ENCODE results near the gene SLX9. TPM values are rescaled to one million over a fixed set of nuclear protein-coding genes. Genes with fewer than 3 reads are reported as not detected.
A peak's percentile ranks its signal among the peaks of the same experiment; 100 is the strongest.

Gene SLX9
- polyA plus RNA-seq, 1 donor (not counting 4 experiments of a cell fraction or from before 2014, with no cell fraction given): 21.8 TPM

- H3K27ac ChIP-seq (ENCODE audit: control insufficient read depth, insufficient read depth, low read length): no peak overlapping the region
- DNase-seq (ENCODE audit: low read depth, low spot score) (no peak), FAIRE-seq (no peak)
- no peaks in the 10 kb centered on the region for H3K79me2 ChIP-seq (ENCODE audit: control insufficient read depth, insufficient read depth, low read length)
- no peaks in the 10 kb centered on the region for H4K20me1 ChIP-seq (ENCODE audit: control insufficient read depth, extremely low read depth, insufficient read depth, low read length)
- H2AFZ ChIP-seq (ENCODE audit: control insufficient read depth, low read length): no peak overlapping the region
- no peak overlapping the region for H3K4me3 ChIP-seq (ENCODE audit: control insufficient read depth in 2 of 3, extremely low read depth in 1 of 3, insufficient read depth in 2 of 3, low read depth in 1 of 3, low read length in 3 of 3)
- no peak overlapping the region for H3K4me2 ChIP-seq (ENCODE audit: control insufficient read depth, extremely low read depth, insufficient read depth, low read depth, low read length)
- peaks cover 14% of the 10 kb centered on the region for H3K4me1 ChIP-seq (ENCODE audit: control insufficient read depth, extremely low read depth, insufficient read depth, low read length)
- H3K27me3 ChIP-seq (ENCODE audit: control insufficient read depth, extremely low read depth, insufficient read depth, low read length): no peaks in the 10 kb centered on the region
- TF ChIP-seq EZH2 (IDR thresholded peaks at IDR 0.05; ENCODE audit: low read length): peak; percentile 3
- no peak for TF ChIP-seq CTCF (optimal IDR thresholded peaks at IDR 0.05 in 1 of 3, IDR thresholded peaks at IDR 0.05 in 1 of 3, conservative IDR thresholded peaks at IDR 0.05 in 1 of 3; ENCODE audit: extremely low read depth in 1 of 3, insufficient read depth in 2 of 3, low read length in 3 of 3)
- no peaks in the 10 kb centered on the region for H3K9me1 ChIP-seq (ENCODE audit: control insufficient read depth, extremely low read depth, insufficient read depth, low read length)
- no peak overlapping the region for H3K9ac ChIP-seq (ENCODE audit: control insufficient read depth, extremely low read depth, insufficient read depth, low read length)
- dilution Hi-C loops (cut with MboI; ENCODE audit: extremely low pct_ligation_motif_present, low sequenced_read_pairs): no loop called here
- no peaks in the 10 kb centered on the region for H3K9me3 ChIP-seq (ENCODE audit: control insufficient read depth, low read depth, low read length)
- H3K36me3 ChIP-seq (ENCODE audit: control insufficient read depth in 2 of 2, extremely low read depth in 1 of 2, insufficient read depth in 2 of 2, low read length in 2 of 2): no peaks in the 10 kb centered on the region
Measured at GRCh38 chr21:44989943-44990780, 50.3 kb downstream of the SLX9 start.

GRCh38 chr21:44990921-44991320 is 51.1 kb downstream of the SLX9 start:
- H3K4me1 ChIP-seq (ENCODE audit: control insufficient read depth, extremely low read depth, insufficient read depth, low read length): peaks cover 15% of the 10 kb centered on the region
- H2AFZ ChIP-seq (ENCODE audit: control insufficient read depth, low read length): no peak overlapping the region
- H3K36me3 ChIP-seq (ENCODE audit: control insufficient read depth in 2 of 2, extremely low read depth in 1 of 2, insufficient read depth in 2 of 2, low read length in 2 of 2): no peaks in the 10 kb centered on the region
- DNase-seq (ENCODE audit: low read depth, low spot score) (no peak), FAIRE-seq (no peak)
- TF ChIP-seq EZH2 (IDR thresholded peaks at IDR 0.05; ENCODE audit: low read length): no peak
- TF ChIP-seq CTCF (optimal IDR thresholded peaks at IDR 0.05 in 1 of 3, IDR thresholded peaks at IDR 0.05 in 1 of 3, conservative IDR thresholded peaks at IDR 0.05 in 1 of 3; ENCODE audit: extremely low read depth in 1 of 3, insufficient read depth in 2 of 3, low read length in 3 of 3): no peak
- H4K20me1 ChIP-seq (ENCODE audit: control insufficient read depth, extremely low read depth, insufficient read depth, low read length): no peaks in the 10 kb centered on the region
- no peak overlapping the region for H3K9ac ChIP-seq (ENCODE audit: control insufficient read depth, extremely low read depth, insufficient read depth, low read length)
- no peak overlapping the region for H3K27ac ChIP-seq (ENCODE audit: control insufficient read depth, insufficient read depth, low read length)
- dilution Hi-C loops (cut with MboI; ENCODE audit: extremely low pct_ligation_motif_present, low sequenced_read_pairs): no loop called here
- no peaks in the 10 kb centered on the region for H3K27me3 ChIP-seq (ENCODE audit: control insufficient read depth, extremely low read depth, insufficient read depth, low read length)
- no peak overlapping the region for H3K4me2 ChIP-seq (ENCODE audit: control insufficient read depth, extremely low read depth, insufficient read depth, low read depth, low read length)
- no peaks in the 10 kb centered on the region for H3K9me1 ChIP-seq (ENCODE audit: control insufficient read depth, extremely low read depth, insufficient read depth, low read length)
- H3K9me3 ChIP-seq (ENCODE audit: control insufficient read depth, low read depth, low read length): no peaks in the 10 kb centered on the region
- no peak overlapping the region for H3K4me3 ChIP-seq (ENCODE audit: control insufficient read depth in 2 of 3, extremely low read depth in 1 of 3, insufficient read depth in 2 of 3, low read depth in 1 of 3, low read length in 3 of 3)
- H3K79me2 ChIP-seq (ENCODE audit: control insufficient read depth, insufficient read depth, low read length): no peaks in the 10 kb centered on the region

Data from keratinocyte (primary cell).